Loucy (cell line): ENCODE measurements around the gene DUSP16.

Source experiments
- EZH2phosphoT487 ChIP-seq: fragments of 200-600 bp; IDR thresholded peaks from 2 replicates; pipeline ENCODE4 v1.6.1; 2018; ENCODE audit warnings: antibody characterized with exemption, mild to moderate bottlenecking, moderate library complexity, borderline replicate concordance
- TF ChIP-seq, protein P1 (sequence below): fragments of 200-600 bp; sonication (generic); conservative IDR thresholded peaks from 2 replicates; pipeline ENCODE4 v1.5.1; 2014; ENCODE audit warnings: mild to moderate bottlenecking, antibody characterized with exemption, low read length

DNA sequence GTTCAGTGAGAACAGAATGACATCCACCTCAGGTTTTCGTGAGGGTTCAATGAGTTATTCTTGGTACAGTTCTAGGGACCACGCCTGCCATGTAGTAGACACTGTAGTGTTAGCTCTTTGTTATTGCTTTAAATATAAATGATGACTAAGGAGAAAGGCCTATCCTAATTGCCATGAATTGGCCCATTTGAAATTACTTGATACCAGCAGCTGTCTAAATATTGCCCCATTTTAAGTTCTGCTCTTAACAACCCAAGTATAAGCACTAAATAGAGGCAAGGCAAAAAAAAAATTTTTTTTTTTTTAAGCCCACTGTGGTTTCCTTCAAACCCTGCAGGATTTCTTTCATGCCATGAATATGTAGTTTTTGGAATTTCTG is 121.2 kb downstream of the DUSP16 start:
- TF ChIP-seq, protein P1, sequence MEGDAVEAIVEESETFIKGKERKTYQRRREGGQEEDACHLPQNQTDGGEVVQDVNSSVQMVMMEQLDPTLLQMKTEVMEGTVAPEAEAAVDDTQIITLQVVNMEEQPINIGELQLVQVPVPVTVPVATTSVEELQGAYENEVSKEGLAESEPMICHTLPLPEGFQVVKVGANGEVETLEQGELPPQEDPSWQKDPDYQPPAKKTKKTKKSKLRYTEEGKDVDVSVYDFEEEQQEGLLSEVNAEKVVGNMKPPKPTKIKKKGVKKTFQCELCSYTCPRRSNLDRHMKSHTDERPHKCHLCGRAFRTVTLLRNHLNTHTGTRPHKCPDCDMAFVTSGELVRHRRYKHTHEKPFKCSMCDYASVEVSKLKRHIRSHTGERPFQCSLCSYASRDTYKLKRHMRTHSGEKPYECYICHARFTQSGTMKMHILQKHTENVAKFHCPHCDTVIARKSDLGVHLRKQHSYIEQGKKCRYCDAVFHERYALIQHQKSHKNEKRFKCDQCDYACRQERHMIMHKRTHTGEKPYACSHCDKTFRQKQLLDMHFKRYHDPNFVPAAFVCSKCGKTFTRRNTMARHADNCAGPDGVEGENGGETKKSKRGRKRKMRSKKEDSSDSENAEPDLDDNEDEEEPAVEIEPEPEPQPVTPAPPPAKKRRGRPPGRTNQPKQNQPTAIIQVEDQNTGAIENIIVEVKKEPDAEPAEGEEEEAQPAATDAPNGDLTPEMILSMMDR, result no peak
- no peak for TF ChIP-seq EZH2phosphoT487
